ENCODE measurements around the gene PAIP2.

Gene PAIP2

DNA sequence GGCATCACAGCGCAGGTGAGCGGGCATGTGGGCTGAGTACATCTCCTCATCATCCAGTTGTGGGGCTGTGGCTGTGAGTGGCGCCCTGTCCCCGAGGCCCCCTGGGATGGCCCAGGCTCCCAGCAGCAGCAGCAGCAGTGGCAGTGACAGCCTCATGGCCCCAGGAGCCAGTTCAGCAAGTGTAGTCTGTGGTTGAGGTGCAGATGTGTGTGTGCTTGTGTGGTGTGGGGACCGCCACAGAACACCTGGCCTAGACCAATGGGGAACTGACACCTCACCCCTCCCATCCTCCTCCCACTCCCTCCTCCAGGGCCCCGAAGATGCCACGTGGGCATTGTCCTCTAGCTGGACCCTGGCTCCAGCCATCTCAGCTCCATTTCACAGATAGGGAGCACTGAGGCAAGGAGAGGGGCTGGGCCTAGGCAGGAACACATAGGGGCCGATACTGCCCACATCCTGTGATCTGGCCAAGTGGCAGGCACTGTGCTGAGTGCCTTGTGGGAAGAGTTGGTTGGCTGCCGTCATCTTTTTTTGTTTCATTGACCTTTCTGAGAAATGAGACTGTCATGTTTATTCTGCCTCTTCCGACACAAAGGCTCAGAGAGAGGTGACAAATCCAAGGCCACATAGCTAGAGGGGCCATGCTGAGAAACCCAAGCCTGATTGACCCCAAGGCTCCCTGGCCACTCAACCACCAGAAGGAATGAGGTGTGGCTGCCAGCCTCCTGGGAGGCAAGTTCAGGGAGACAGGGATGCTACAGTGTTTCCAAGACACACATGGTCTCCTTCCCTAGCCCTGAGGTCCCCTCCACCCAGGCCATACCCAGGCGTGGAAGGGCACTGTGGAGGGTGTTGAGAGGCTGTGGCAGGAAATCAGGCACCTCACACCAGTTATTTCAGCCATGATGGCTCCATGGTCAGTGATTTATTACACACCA lies 48.3 kb downstream of the PAIP2 start, which contains the start of gene MZB1:
Gene MZB1, minus strand, starts transcription at position 213 of the 938 bp plus-strand sequence. Its CDS starts 57 bp downstream, at position 156.
- peak within 1 kb of the TSS; percentile 21 for H3K4me3 ChIP-seq (ENCODE audit: low read depth, low read length)
- DNase-seq (ENCODE audit: low read depth) = peak; percentile 71
- TF ChIP-seq POLR2A (IDR thresholded peaks at IDR 0.05; ENCODE audit: extremely low read depth, insufficient read length) (no peak), MYC (IDR thresholded peaks at IDR 0.05; ENCODE audit: low read depth, low read length) (peak; percentile 47; the same call in 1 of the 2 replicates), MAX (IDR thresholded peaks at IDR 0.05; ENCODE audit: low read depth, low read length) (peak; percentile 73; the same call in 1 of the 2 replicates)

GRCh38 chr5:139390639-139391569 lies 49.2 kb downstream of the PAIP2 start:
- no peak for DNase-seq (ENCODE audit: low read depth)
- TF ChIP-seq MAX (IDR thresholded peaks at IDR 0.05; ENCODE audit: low read depth, low read length) (no peak), CTCF (IDR thresholded peaks at IDR 0.05; ENCODE audit: low read depth, low read length) (no peak), POLR2A (IDR thresholded peaks at IDR 0.05; ENCODE audit: extremely low read depth, insufficient read length) (no peak), MYC (IDR thresholded peaks at IDR 0.05; ENCODE audit: low read depth, low read length) (no peak)
- peak overlapping the region; percentile 56 for H3K4me3 ChIP-seq (ENCODE audit: low read depth, low read length)

DNA sequence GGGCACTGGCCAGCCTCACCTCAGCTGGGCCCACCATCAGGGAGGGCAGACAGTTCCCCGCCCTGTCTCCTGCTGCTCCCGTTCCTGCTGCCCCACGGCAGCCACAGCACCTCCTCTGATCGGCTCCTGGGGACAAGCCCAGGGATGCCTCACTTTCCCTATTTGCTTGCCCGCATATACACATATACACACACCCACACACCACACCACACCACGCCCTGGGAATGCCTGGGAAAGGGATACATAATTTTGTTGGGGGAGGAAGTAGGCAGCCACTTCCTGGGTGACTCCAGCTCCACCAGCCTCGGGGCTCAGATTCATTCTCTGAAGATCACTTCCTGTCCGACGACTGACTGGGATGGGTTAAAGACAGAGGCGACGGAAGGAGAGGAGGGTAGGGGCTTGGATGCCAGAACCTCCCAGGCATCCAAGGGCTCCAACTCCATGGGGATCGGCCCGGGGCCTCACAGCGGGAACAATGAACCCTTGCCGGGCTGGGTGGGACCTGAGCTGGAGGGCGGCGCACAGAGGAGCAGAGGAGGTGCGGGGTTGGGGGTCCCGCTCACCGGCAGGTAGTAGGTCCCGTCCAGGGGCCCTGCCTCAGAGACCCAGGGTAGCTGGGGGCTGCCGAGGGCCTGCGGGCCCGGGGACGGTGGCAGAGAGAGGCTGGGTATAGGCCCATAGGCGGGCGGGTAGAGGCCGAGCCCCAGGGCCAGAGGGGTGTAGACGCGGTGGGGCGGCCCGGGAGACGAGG lies 50.1 kb downstream of the PAIP2 start:
- peak overlapping the region; percentile 56 for H3K4me3 ChIP-seq (ENCODE audit: low read depth, low read length)
- peak; percentile 70 for DNase-seq (ENCODE audit: low read depth)
- peak; percentile 5 for TF ChIP-seq POLR2A (IDR thresholded peaks at IDR 0.05; ENCODE audit: extremely low read depth, insufficient read length)
- TF ChIP-seq MAX (IDR thresholded peaks at IDR 0.05; ENCODE audit: low read depth, low read length) = no peak

GRCh38 chr5:139392324-139392677 lies 50.6 kb downstream of the PAIP2 start:
- peak overlapping the region; percentile 56 for H3K4me3 ChIP-seq (ENCODE audit: low read depth, low read length)
- DNase-seq (ENCODE audit: low read depth) = no peak
- no peak for TF ChIP-seq CTCF (IDR thresholded peaks at IDR 0.05; ENCODE audit: low read depth, low read length)
- TF ChIP-seq POLR2A (IDR thresholded peaks at IDR 0.05; ENCODE audit: extremely low read depth, insufficient read length) = peak; percentile 14

DNA sequence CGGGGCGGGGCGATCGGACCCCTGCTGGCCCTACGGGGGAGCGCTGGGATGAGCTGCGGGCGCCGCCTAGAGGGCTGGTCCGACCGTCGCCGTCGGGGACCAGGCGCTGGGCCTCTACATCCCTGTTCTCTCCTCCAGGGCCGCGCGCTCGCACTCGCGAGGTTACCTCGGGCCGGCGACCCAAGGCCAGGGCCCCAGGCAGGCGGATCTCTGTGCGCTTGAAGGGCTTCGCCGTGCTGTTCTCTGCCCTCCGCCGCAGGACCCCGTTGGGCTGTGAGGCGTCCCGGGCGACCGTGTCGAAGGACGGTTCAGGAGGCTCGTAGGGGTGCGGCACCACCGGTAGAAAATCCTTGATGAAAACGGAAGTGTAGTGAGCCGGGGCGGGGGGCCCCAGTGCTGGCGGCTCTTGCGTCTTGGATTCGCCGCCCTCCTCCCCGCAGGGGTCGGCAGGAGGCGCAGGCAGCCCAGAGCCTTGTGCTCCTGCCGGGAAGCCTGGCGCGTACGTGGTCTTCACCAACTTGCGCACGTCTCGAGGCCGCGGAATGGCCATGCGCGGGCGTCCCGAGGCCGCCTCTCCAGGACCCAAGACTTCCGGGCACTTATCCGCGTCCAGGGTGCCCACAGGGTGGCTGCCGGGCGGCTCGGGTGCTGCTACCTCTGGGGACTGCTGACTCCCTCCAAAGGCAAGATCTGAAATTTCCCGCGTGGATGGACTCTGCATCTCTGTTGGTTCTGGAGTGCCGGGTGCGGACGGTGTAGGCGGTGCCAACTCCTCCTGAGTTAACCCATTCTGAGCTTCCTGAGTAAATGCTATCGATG lies 51.2 kb downstream of the PAIP2 start:
- DNase-seq (ENCODE audit: low read depth) = peak; percentile 96
- TF ChIP-seq MAX (IDR thresholded peaks at IDR 0.05; ENCODE audit: low read depth, low read length) (peak; percentile 24), POLR2A (IDR thresholded peaks at IDR 0.05; ENCODE audit: extremely low read depth, insufficient read length) (peak; percentile 18), CTCF (IDR thresholded peaks at IDR 0.05; ENCODE audit: low read depth, low read length) (peak; percentile 69), MYC (IDR thresholded peaks at IDR 0.05; ENCODE audit: low read depth, low read length) (peak; percentile 15)
- peak overlapping the region; percentile 70 for H3K4me3 ChIP-seq (ENCODE audit: low read depth, low read length)
